Middle frontal gyrus (tissue), 1 donor: ENCODE data around the gene AOC2.
"Not testable (repeated sequence)": the region's sequence is repeated elsewhere in the genome, so short reads cannot be mapped to it uniquely, and the experiment has no call there.

Source experiments
- DNase-seq: peaks from one replicate; pipeline ENCODE4 v3.0.0-alpha.2; 2015; ENCODE audit warnings: low spot score; ENCODE audit errors: extremely low spot score

AOC2 gene

DNA sequence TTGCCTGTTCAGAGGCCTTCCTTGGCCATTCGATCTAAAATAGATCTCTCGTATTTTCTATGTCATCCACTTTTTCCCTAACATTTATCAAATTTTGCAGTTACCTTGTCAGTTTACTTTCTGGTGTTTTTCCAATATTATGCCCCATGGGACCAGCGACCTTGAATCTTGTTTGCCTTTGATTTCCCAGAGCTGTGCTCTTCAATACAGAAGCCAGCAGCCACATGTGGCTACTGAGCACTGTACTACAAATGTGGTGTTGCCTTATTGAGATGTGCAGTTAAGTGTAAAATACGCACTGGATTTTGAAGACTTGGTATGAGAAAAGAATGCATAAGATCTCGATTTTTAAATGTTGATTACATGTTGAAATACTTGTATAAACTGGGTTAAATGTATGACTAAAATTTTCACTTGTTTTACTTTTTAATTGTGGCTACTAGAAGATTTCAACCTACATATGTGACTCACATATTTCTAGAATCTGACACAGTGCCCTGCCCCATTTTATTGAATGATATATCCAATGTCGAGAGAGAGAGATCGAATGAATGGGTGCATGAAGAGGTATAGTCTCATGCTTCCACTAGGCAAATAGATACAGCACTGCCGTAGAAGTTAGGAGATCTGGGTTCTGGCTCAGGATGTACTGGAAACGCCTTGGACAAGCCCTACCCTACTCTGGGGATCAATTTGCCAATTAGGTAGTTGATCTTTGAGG lies 12.0 kb upstream of the AOC2 start:
- DNase-seq = no peak

DNA sequence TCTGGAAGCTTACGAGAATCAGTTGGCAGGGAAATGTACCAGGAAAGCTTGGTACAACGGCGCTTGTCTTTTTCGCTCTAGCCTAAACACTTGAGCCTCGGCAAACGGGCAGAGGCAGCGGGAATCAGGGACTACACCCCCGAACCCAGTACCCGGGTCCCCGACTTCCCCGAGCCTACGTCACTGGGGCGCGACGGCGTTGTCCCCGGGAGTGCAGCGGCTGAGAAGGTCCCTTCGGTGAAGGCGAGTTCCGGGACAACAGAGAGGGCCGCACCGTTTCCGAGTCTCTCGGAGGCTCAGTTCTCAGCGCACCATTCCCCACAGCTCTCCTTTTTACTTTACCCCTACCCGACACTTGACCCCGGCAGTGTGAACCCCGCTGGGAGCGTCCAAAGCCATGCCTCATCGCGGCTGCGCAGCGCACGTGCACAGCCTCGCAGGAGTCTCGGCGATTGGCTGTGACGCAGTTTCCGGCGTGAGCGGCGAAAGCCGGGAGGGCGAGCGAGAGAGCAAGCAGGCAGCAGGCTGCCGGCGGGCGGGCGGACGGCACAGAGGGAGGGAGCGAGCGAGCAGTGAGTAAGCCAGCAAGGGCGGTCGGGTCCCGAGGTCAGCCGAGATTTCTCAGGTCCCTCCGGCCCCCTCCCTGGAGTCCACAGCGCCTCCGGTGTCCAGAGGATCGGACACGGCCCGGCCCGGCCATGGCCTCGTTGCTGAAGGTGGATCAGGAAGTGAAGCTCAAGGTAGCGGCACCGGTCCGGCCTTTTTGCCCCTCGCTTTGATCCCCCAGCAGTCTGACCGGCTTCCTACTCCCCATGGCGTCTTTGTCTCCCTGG lies 11.2 kb upstream of the AOC2 start, which contains the start of gene PSME3:
Gene PSME3, plus strand, starts transcription at position 464 of the 833 bp plus-strand sequence. Its CDS starts 235 bp downstream, at position 699.
- peak; percentile 84 for DNase-seq

DNA sequence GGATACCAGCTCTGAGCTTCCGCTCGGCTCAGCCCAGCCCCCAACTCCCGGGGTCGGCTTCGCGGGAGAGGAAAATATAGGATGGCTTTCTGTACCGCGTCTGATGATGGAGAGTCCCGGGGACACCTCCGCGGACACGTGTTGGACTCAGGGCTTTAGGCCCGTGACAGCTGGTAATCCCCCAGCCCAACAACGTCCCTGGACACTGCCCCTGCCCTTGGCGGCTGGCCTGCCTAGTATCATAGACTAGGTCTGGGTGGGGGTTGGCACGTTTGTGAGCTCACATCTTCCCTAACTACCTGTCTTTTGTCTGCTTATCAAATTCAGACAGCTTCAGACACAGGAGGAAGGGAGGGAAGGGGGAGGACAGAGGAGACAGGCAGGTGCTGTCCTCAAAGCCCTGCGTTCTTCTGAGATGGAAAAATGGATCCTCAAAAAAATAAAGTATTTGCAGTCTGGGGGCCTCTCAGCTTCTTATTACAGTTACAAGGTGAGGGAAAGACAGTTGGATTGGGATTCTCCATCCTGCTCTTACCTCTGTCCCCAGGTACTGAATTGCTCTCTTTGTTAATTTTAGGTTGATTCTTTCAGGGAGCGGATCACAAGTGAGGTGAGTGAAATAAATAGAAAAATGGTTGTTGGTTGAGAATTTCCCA lies 10.5 kb upstream of the AOC2 start:
- DNase-seq = no peak

DNA sequence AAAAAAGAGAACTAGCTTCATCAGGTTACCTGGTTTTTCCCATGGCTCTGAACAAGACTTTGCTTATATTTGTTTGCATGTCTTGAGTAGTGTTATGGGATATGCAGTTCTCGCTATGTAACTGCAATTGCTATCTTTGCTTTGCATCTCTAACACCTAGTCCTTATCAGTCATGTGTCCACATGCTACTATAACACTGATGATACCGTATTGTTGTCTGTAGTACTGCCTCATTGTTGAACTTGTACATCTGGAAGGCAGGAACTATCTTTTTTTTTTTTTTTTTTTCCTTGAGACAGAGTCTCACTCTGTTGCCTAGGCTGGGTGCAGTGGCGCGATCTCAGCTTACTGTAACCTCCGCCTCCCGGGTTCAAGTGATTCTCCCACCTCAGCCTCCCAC lies 8.6 kb upstream of the AOC2 start:
- no peak for DNase-seq

DNA sequence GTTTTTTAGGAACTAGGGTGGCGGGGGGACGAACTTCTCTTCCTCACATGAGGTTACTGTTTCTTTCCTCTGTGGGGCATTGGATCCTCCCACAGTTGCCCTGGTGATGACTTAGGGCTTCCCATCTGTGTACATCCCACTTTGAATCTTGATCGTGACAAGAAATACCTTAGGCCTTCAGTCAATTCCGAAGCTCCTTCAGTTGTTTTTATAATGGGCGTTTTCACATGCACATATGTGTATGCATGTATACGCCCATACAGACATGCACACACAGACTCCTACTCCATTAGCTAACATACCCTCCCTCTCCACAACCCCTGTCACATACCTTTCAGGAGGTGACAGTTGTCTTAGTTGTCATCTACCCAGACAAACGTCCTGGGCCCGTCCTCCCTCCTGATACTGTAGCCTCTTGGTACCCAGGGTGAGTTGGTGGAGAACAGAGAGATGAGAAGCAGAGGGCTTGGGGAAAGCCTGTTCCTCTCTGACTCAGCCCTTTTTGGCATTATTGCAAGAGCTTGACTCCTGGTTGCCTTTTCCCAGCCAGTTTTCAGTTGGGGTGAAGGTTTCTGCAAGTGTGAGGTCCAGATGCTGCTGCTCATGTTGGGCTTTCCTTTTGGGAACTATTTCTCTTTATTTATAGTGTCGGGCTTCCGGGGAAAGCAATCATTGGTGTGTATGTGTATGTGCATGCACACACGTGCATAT lies 2.2 kb upstream of the AOC2 start:
- DNase-seq = no peak

DNA sequence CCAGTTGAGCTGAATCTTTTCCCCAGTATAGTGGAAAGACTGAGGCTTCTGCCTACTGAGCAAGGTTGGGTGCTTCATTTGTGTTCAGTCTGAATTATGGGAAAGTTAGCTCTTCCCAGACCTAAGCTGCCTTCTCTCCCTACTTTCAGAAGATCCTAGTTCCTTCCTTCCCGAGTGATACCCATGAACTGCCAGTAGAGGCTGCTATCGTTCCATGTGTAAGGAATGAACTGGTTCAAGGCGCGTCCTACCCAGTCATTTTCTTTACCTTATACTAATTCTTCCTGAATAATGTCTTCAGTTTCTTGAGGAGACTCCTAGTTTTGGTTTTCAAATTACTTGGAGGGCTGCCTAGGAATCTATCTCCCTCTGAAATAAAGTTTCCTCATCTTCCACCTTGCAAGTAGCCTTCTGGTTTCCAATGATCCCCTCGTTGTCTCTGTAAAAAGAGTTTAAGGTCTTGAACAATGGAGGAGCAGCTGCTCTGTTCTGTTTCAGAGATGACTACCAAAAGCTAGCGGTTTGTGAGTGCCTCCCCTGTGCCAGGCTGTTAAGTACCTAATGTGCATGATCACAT lies 934 bp upstream of the AOC2 start:
- peak; percentile 44 for DNase-seq

DNA sequence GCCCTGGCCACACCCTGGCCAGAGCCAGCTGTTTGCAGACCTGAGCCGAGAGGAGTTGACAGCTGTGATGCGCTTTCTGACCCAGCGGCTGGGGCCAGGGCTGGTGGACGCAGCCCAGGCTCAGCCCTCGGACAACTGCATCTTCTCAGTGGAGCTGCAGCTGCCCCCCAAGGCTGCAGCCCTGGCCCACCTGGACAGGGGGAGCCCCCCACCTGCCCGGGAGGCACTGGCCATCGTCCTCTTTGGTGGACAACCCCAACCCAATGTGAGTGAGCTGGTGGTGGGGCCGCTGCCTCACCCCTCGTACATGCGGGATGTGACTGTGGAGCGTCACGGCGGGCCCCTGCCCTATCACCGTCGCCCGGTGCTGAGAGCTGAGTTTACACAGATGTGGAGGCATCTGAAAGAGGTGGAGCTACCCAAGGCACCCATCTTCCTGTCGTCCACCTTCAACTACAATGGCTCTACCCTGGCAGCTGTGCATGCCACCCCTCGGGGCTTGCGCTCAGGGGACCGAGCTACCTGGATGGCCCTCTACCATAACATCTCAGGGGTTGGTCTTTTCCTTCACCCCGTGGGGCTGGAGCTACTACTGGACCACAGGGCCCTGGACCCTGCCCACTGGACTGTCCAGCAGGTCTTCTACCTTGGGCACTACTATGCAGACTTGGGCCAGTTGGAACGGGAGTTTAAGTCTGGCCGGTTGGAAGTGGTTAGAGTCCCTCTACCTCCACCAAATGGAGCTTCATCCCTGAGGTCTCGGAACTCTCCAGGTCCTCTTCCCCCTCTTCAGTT lies 578 bp downstream of the AOC2 start:
- no peak for DNase-seq

DNA sequence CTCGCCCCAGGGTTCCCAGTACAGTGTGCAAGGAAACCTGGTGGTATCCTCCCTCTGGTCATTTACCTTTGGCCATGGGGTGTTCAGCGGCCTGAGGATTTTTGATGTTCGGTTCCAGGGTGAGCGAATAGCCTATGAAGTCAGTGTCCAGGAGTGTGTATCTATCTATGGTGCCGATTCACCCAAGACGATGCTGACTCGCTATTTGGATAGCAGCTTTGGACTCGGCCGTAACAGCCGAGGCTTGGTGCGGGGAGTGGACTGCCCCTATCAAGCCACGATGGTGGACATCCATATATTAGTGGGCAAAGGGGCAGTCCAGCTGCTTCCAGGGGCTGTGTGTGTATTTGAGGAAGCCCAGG lies 1.2 kb downstream of the AOC2 start:
- DNase-seq = no peak

DNA sequence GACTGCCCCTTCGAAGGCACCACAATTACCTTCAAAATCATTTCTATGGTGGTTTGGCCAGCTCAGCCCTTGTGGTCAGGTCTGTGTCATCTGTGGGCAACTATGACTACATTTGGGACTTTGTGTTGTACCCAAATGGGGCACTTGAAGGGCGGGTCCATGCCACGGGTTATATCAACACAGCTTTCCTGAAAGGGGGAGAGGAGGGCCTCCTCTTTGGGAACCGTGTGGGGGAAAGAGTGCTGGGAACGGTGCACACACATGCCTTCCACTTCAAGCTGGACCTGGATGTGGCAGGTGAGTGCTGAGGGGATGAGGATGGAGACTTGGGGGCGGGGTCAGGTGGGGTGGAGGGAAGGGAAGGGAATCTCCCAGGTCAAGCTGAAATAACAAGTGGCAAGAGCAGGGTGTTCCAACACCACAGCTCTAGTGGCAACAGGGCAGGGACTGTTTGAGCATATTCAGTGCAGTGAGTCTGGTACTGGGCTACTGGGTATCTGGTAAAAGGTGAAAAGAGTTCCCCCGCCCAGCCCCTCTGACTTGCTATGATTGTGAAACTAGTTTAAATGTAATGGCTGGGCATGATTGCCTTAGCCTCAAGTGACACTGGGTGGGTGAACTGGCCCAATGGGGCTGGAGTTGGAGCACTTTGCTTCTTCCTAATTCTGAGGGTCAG lies 1.7 kb downstream of the AOC2 start:
- no peak for DNase-seq

DNA sequence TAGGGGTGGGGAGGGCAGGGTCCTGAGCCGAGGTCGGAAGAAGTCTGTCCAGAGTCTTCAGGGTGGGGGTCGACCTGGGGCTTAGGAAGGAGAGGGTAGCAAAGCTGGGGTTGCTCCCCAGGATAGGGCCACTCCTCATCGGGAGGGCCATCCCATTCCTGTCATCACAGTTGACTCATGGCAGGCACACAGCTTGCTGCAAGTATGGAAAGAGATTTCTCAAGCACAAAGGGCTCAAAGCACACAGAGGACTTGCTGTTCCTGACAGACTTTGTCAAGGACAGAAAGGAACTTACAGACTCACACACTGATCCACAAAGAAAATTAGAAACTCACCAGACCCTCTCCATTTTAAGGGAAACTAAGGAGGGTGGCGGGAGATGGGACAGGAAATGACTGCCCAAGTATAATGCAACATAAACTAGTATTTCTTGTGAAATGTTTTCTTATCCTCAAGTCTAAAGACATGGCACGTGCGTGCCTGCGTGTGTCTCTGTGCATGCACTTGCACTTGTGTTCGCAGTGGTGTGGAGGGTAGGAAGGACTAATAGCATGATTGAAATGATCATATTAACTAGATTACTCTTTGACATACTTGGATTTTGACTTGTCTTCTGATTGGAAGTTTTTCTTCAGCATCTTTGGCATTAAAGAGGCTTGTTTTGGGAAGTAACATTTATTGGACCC lies 2.4 kb downstream of the AOC2 start:
- no peak for DNase-seq

DNA sequence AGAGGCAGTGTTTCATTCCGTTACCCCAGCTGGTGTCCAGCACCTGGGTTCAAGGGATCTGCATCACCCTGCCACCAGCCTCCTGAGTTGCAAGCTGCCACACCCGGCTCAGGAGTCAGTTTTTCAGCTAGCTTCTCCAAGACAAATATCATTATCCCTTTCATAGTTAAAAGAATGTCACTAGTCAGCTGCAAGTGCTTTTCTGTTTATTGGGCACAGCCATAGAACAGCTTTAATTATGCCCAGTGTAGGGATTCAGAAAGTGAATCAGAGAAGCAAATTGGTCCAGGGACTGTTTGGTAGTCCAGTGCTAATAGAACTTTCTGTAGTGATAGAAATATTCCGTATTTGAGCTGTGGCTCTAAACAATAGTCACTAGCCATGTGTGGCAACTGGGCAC lies 3.7 kb downstream of the AOC2 start:
- no peak for DNase-seq

DNA sequence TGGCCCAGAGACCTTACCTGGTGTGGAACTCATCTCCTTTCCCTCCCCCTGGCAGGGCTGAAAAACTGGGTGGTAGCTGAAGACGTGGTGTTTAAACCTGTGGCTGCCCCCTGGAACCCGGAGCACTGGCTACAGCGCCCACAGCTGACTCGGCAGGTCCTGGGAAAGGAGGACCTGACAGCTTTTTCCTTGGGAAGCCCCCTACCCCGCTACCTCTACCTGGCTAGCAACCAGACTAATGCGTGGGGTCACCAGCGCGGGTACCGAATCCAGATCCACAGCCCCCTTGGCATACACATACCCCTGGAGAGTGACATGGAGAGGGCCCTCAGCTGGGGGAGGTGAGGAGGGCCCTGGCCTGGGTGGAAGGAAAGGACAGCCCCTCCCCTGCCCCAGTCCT lies 4.7 kb downstream of the AOC2 start:
- DNase-seq = no peak

DNA sequence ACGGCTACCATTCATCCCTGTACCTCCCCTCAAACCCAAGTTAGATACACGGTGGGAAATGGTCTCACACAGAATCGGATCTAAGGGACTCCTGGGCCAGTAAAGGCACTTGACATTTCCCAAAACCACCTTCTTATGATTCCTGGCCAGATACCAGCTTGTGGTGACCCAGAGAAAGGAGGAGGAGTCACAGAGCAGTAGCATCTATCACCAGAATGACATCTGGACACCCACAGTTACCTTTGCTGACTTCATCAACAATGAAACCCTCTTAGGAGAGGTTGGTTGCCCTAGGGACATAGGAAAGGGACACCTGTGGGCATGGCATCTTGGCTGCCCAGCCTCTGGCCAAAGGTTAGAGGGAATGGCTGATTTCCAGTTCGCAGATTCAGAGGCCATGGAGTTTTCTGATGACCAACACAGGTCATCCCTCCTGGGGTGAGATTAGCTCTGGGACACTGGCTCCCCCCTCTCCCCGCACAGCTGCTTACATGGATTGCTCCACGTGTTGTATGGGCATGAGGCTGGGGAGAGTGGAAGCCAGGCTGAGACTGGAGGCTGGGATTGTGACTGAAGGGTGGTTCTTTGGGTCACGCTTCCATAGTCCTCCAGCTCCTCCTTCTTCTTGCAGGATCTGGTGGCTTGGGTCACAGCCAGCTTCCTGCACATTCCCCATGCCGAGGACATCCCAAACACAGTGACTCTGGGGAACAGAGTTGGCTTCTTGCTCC lies 5.2 kb downstream of the AOC2 start:
- DNase-seq = no peak

DNA sequence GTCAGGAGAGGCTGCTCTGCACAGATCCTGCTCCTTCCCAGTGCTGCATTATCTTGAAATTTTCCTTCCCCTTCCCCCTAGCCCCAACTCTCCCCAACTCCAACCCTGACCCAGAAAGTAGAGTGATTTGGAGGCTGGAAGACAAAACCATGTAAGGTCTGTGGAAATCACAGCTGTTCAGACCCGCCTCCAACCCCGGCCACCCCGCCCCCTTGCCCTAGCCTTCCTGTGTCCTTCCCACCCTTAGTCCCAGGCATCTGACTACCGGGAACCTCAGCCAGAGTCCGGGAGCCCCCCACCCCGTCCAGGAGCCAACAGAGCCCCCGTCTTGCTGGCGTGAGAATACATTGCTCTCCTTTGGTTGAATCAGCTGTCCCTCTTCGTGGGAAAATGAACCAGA lies 6.6 kb downstream of the AOC2 start, which contains the start of gene AOC3:
Gene AOC3, plus strand, starts transcription at position 246 of the 400 bp plus-strand sequence. Its CDS starts 145 bp downstream, at position 391.
- no peak for DNase-seq

DNA sequence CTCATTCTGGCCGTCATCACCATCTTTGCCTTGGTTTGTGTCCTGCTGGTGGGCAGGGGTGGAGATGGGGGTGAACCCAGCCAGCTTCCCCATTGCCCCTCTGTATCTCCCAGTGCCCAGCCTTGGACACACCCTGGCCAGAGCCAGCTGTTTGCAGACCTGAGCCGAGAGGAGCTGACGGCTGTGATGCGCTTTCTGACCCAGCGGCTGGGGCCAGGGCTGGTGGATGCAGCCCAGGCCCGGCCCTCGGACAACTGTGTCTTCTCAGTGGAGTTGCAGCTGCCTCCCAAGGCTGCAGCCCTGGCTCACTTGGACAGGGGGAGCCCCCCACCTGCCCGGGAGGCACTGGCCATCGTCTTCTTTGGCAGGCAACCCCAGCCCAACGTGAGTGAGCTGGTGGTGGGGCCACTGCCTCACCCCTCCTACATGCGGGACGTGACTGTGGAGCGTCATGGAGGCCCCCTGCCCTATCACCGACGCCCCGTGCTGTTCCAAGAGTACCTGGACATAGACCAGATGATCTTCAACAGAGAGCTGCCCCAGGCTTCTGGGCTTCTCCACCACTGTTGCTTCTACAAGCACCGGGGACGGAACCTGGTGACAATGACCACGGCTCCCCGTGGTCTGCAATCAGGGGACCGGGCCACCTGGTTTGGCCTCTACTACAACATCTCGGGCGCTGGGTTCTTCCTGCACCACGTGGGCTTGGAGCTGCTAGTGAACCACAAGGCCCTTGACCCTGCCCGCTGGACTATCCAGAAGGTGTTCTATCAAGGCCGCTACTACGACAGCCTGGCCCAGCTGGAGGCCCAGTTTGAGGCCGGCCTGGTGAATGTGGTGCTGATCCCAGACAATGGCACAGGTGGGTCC lies 7.2 kb downstream of the AOC2 start:
- DNase-seq = not testable (repeated sequence)

DNA sequence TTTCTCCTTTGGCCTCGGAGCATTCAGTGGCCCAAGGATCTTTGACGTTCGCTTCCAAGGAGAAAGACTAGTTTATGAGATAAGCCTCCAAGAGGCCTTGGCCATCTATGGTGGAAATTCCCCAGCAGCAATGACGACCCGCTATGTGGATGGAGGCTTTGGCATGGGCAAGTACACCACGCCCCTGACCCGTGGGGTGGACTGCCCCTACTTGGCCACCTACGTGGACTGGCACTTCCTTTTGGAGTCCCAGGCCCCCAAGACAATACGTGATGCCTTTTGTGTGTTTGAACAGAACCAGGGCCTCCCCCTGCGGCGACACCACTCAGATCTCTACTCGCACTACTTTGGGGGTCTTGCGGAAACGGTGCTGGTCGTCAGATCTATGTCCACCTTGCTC lies 8.0 kb downstream of the AOC2 start:
- no peak for DNase-seq

DNA sequence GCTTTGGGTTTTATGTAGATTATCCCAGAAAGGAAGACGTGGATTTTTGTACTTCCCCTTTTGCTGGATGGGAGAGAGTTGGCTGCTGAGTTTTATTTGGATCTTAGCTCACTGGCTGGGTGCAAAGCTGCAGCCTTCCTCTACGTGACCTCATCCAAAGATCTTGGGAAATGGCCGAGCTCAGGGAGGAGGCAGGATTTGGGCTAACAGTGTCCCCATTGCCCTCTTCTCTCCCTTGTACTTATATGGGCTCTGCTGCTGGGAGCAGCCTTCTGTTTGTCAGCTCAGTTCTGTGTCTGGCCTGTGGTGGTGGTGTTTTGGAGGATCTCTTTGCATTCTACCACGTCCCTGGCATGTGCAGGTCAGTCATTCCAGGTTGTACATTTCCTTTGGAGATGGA lies 8.6 kb downstream of the AOC2 start:
- DNase-seq = no peak

DNA sequence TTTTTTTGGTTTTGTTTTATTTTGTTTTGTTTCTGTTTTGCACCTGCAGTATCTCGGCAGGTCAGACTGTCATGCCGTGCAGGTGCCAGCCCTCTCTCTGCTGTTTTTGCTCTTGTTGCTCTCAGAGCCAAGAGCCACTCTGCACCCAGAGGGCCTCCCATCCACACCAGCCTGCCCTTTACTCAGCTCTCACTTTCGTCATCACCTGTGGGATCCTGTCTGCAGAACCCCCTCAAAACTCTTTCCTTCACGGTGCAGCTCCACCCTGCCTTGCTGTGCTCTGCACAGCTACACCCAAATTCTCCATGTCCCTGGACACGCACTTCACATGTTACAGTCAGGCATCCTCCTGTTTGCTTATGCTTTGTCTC lies 9.2 kb downstream of the AOC2 start:
- DNase-seq = no peak
